ENCODE measurements around the gene SLF2.
"Not testable (repeated sequence)": the region's sequence is repeated elsewhere in the genome, so short reads cannot be mapped to it uniquely, and the experiment has no call there.

The SLF2 gene

GRCh38 chr10:100967332-100967731, 54.6 kb downstream of the SLF2 start:
- DNase-seq, result no peak

DNA sequence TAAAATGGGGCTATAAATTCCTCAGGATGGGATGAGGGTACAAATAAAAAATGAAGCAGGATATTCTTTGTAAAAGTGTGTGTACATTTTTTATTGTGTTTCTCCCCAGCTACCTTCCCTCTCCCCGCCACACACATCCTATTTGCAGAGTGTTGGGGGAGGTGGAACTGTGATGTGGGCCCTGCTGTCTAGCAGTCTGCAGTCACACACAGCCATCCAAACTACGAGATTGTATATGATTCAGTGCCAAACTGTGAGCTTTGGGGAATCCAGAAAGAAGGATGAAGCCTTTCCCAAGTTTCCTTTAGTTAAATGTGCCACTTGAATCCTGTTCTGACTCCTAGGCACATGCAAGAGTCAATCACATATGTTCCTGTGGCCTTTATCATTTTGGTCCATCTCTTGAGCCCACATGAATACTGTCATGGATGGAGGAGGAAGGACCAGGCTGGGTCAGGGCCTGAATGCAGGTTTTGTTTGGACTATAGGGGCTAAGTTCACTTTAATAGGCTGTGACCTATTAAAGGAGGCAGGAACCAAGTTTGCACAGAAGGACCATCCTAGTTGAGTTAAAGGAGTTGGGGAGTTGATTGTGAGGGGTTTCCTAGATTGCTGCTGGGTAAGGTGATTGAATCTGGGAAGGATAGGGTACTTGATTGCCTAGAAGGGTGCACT, 55.4 kb downstream of the SLF2 start:
- no peak for DNase-seq

DNA sequence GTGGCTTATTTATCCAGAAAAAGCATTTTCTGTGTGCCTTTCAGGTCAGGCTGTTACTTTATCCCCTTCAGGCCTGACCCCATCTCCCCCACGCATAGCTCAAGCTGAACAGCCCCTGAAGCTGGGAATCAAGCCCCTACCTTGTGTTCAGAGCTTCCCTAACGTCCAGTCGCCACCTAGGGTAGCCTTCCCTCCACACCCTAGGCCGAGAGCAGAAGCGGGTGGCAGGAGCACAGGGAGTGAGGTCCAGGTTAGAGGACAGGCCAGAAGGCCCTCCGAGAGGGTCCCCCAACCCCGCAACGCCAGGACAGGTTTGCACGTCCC, 56.1 kb downstream of the SLF2 start:
- DNase-seq, result no peak

DNA sequence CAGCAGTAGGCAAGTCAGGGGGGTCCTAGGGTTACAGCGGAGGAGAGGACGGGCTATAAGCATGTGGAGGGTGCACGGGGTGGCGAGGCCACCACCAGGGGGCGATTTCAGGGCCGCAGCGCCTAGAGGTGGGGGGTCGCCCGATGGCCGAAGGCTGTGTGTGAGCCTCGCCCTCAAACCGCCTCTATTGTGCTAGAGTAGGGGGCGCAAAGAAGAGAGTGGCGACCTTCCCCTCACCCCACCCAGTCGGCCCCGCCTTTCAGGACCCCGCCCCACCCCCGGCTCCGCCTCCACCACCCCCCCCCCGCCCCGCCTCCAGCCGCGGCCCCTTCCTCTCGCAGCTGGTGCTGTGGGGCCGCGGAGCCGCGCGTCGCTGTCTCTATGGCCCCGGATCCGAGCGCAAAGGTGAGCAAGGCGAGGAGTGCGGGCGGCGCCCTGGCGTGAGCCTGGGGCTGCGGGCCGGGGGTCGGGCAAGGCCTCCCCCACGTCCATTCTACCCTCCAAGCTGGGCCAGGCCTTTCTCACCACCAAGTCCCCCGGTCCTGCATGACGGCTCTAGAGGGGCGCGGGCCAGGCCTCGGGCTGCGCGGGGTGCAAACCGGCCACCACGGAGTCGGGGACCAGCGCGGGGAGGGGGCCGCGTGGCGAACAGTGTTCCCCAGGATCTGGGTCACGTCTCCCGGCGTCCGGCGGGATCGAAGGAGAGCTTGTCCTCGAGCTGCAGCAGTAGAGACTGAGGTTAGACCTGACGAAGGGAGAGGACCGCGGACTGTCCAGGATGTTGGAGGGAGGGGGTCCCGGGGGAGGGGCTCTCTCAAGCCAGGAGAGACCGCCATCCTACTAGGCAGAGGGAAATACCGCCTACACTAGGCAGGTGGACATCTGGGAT, 56.7 kb downstream of the SLF2 start, which contains the start of gene SEMA4G:
TSS of gene SEMA4G (plus strand) at position 318 of the 889 bp plus-strand sequence. CDS start 3,409 bp downstream, outside the sequence.
- peak; percentile 16 for DNase-seq

DNA sequence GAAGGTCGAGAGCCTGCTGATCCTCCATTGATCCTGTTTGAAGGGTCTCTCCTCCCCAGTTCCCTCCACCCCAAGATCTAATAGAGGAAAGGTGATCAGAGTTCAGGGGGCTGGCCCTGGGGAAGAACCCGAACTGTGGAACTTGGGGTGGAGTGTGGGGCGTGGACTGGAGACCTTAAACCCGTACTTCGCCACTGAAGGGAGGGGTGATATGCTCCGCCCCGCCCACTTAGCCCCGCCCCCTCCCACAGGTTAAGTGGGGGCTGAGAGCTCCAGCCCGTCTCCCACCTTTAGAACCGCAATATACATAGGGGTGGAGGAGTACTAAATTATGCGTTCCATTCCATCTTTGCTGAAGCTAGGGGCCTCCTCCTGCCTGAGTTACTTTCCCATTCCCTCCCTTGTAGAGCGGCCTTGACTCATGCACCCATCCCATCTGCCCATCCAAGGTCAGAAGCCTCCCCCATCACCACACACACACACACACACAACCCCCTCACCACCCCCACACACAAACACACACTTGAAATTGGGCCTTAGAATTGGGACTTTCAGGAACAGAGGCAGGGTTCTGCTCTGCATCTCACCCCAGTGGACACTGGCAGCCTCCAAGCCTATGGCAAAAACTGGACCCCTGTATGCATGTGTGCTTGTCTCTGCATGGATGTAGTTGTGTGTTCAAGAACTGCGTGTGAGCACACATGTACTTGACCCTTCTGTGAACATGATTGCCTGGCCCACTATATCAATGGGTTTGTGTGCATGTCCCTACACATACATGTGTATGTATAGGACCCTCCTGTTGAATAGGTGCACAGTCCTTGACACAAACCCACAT, 57.5 kb downstream of the SLF2 start:
- DNase-seq, result peak; percentile 6

GRCh38 chr10:100970914-100971811, 58.4 kb downstream of the SLF2 start:
- DNase-seq, result no peak

DNA sequence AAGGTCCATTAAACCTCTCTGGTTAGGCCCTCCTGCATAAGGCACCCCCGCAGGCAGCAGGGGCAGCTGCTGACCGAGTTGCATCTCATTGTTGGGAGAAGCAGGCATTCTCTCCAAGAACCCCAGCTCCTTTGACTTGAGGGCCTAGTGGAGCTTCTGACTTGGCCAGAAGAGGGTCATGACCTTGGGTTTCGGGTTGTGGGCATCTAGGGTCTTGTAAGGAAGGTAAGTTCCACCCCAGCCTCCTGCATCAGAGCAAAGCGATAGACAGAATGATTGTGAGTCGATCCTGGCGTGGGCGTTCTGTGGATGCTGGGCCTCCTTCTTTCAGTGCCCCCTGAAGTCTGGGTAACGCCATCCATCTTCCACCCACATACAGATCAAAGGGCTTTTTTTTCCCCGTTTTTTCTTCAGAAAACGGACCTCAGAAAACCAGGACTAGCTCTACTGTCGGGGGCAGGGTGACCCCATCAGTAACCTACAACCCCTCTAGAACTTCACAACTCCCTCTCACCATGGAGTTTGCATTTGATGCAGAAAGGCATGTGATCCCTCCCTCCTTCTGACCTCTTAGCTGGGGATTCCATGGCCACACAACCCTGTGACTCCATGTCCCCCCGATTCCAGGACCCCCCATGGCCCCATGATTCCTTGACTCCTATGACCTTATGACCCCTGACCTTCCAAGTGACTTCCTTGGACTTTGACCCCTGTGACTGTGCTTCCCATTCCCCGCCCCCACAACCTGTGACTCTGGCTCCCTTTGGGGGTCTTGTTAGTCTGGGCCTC, 59.5 kb downstream of the SLF2 start:
- no peak for DNase-seq

DNA sequence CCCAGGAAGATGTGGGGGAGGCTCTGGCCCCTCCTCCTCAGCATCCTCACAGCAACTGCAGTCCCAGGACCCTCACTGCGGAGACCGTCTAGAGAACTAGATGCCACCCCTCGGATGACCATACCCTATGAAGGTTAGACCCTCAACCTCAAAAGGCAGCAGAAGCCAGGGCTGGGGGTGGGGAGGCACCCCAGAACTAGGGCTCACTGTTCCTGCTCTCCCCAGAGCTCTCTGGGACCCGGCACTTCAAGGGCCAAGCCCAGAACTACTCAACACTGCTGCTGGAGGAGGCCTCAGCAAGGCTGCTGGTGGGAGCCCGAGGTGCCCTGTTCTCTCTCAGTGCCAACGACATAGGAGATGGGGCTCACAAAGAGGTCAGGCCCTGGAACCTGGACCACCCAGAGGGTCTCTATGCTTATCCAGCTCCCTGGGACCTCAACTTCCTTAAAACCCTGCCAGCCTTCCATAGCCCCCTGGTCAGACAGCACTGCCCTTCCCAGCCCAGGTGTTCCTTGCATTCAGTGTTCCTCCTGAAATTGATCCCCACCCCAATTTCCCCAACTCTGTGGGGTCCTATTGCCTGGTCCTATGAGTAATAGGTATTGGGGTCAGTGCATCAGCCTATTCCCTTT, 60.3 kb downstream of the SLF2 start:
- no peak for DNase-seq

DNA sequence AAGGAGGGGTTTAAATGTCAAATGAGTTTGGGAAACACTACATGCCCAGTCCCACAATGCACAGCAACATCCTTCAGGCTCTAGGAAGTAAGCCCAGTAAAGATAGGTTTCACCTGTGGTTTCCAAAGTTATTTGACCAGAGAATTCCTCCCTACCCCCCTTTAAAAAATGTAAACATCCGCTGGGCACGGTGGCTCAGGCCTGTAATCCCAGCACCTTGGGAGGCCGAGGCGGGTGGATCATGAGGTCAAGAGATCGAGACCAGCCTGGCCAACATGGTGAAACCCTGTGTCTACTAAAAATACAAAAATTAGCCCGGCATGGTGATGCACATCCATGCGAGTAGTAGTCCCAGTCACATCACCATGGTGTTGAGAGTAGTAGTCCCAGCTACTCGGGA, 62.6 kb downstream of the SLF2 start:
- not testable (repeated sequence) for DNase-seq

DNA sequence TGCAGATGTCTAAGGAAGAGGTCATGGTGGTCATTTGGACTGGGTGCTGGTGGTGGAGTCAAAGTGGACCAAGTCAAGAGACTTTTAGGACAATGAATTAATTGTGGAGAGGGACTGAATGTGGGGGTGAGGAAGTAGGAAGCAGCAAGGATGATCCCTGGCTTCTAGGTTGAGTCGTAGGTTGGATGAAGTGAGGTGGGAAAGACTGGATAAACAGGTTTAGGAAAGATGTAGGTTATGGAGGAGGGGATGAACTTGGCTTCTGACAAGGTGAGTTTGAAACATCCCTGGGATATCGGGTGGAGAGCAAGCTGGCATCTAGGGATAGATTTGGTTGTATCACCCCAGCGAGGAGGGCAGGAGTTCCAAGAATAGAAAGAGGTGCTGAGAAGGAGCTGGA, 64.1 kb downstream of the SLF2 start:
- no peak for DNase-seq

- no peak for DNase-seq
Measured at GRCh38 chr10:100977436-100977835, 64.7 kb downstream of the SLF2 start.

DNA sequence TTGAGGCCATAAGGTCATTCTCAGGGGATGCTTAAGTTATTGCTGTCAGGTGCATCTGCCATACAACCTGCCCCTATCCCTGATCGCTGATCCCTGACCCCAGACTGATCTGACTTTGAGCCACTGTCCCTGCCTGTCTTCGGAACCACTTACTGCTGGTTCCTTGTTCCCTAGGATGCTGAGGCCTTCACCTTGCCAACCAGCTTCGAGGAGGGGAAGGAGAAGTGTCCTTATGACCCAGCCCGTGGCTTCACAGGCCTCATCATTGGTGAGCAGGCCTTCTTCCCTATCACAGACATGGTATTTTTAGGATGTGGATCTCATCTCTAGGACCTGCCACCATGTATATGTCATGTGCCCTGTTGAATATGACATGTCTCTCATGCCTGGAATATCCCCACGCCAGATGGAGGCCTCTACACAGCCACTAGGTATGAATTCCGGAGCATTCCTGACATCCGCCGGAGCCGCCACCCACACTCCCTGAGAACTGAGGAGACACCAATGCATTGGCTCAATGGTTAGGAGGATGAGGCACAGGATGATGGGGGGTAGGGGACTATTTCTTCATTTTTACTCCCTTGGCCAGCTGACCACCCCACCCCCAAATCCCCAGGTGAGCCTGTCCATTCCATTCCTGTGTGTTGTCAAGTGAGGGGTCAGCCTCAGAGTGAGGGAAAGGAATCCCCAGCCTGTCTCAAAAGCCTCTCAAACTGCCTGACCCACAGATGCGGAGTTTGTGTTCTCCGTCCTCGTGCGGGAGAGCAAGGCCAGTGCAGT, 65.5 kb downstream of the SLF2 start:
- no peak for DNase-seq

DNA sequence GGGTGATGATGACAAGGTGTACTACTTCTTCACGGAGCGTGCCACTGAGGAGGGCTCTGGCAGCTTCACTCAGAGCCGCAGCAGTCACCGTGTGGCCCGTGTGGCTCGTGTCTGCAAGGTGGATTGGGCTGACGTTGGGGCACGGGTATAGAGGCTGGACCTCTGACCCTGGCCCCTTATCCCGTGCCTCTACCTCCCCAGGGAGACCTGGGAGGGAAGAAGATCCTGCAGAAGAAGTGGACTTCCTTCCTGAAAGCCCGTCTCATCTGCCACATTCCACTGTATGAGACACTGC, 66.1 kb downstream of the SLF2 start:
- DNase-seq, result no peak

GRCh38 chr10:100979791-100980272, 67.1 kb downstream of the SLF2 start:
- no peak for DNase-seq

- no peak for DNase-seq
Measured at GRCh38 chr10:100980311-100980710, 67.5 kb downstream of the SLF2 start.

GRCh38 chr10:100980711-100981110, 67.9 kb downstream of the SLF2 start:
- DNase-seq, result no peak

GRCh38 chr10:100981178-100981772, 68.5 kb downstream of the SLF2 start:
- no peak for DNase-seq

DNA sequence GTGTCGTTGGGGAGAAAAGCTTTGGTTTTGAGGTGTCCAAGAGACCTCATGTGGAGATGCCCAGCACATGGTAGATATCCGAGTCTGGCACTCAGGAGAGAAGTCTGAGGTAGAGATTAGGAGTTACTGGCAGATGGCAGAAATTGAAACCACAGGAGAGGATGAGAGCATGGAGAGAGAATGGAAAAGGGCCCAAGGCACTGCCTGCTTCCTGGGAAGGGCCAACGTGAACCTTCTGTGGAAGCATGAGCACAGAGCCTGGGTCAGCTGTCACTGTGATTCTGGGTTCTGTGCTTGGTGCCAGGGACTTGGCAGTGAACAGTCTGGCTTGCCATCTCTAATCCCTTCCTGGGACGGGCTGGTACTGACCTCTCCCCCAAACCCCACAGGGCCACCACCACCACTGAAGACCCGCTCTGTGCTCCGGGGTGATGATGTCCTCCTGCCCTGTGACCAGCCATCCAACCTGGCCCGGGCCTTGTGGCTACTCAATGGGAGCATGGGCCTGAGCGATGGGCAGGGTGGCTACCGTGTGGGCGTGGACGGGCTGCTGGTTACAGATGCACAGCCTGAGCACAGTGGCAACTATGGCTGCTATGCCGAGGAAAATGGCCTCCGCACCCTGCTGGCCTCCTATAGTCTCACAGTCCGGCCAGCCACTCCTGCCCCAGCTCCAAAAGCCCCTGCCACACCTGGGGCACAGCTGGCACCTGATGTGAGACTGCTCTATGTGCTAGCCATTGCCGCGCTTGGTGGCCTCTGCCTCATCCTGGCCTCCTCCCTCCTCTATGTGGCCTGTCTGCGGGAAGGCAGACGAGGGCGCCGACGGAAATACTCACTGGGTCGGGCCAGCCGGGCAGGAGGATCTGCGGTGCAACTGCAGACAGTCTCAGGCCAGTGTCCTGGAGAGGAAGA, 70.4 kb downstream of the SLF2 start:
- no peak for DNase-seq
